Measurements from ENCODE around the gene JPH2.

Gene JPH2

DNA sequence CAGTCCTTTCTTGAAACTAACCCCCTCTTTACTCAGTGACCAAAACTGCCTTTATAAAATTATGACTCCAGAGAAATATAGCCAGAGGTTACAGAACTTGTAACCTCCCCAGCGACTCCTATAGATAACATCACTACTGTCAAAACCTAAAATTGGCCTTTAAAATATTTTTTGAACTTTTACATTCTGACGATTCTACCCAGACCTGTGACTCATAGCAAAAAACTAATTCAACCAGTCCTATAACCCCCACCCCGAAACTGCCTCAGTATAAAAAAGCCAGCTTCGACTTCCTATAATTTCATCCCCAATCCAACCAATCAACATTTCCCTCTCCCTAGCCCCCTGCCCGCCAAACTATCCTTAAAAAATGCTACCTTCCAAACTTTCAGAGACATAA lies 13.9 kb downstream of the JPH2 start:
- Histone ChIP-seq H3K4me3 (no peak overlapping the region), H3K27ac (peak overlapping the region in 1 of 2 donors; percentile 21)
- TF ChIP-seq, protein P1, sequence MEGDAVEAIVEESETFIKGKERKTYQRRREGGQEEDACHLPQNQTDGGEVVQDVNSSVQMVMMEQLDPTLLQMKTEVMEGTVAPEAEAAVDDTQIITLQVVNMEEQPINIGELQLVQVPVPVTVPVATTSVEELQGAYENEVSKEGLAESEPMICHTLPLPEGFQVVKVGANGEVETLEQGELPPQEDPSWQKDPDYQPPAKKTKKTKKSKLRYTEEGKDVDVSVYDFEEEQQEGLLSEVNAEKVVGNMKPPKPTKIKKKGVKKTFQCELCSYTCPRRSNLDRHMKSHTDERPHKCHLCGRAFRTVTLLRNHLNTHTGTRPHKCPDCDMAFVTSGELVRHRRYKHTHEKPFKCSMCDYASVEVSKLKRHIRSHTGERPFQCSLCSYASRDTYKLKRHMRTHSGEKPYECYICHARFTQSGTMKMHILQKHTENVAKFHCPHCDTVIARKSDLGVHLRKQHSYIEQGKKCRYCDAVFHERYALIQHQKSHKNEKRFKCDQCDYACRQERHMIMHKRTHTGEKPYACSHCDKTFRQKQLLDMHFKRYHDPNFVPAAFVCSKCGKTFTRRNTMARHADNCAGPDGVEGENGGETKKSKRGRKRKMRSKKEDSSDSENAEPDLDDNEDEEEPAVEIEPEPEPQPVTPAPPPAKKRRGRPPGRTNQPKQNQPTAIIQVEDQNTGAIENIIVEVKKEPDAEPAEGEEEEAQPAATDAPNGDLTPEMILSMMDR (IDR thresholded peaks at IDR 0.05) = no peak
- DNase-seq (ENCODE audit: low spot score) = no peak

DNA sequence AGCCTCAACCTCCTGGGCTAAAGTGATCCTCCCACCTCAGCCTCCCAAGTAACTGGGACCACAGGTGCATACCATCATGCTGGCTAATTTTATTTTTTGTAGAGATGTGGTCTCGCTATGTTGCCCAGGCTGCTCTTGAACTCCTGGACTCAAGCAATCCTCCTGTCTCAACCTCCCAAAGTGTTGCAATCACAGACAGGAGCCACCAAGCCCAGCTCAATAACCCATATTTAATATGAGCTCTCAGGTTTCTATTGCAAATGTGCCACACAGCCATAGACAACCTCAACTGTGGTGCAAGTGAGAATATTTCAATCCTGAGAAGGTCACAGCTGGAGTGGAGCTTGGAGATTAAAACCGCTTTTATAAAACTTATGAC lies 14.4 kb downstream of the JPH2 start:
- TF ChIP-seq, protein P1 (IDR thresholded peaks at IDR 0.05) = no peak
- H3K27ac ChIP-seq = peak overlapping the region in 1 of 2 donors; percentile 14
- no peak for DNase-seq (ENCODE audit: low spot score)
- no peak overlapping the region for H3K4me3 ChIP-seq

DNA sequence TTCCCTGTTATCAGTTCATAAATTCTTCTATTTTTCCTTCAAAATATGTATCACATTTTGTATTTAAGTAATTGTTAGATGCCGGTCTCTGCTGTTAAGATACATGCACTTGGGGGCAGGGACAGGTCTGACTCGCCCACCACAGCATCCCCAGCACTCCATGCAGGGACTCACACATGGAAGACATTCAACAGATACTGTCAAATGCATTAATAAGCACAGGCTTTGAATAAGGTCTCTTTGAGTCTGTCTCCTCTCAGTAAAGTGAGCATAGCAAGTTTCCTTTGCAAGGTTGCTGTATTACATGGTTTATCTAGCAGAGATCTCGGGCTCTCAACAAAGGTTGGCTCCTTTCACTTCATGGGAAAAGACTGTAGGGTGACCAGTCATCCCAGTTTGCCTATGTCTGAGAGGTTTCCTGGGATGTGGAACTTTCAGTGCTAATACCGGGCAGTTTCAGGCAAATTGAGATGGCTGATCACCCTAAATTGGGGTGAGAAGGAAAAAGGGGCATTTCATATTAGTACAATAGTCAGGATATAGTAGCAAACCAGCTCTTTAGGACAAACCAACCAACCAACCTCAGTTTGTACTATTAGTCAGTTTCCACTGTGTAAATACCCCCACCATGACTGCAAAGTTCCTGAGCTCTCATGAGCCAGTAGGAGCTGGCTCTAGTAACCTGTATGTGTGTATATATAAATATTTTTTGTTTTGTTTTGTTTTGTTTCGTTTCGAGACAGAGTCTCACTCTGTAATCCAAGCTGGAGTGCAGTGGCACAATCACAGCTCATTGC lies 15.0 kb downstream of the JPH2 start:
- no peak for DNase-seq (ENCODE audit: low spot score)
- TF ChIP-seq, protein P1 (IDR thresholded peaks at IDR 0.05) = no peak
- Histone ChIP-seq H3K4me3 (peak overlapping the region; percentile 20), H3K27ac (peak overlapping the region; percentile 48 to 76)

DNA sequence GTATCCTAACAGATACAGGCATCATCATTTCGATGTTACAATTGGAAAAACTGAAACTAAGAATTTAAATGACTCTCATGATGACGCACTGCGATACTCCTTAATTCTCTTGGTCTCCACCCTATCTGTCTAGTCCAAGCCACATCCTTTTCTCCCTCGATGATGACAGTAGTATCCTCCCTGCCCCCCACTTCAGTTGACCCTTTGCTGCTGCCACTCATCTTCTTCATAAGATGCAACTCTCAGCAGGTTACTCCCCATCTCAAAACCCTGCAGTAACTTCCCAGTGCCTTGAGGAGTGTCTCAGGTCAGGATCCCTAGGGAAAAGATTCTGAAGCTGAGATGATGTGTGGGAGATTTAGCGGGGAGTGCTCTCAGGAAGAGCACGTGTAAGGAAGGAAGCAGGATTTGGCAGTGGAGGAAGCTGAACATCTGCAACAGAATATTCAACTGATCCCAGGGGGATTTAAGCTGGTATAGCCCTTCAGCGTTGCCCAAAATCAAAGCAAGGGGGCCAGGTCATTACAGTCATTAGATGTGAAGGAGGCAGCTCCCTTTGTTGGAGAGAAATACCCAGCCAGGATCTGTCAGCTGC lies 16.1 kb downstream of the JPH2 start:
- Histone ChIP-seq H3K27ac (peak overlapping the region; percentile 48 to 76), H3K4me3 (peak overlapping the region; percentile 35)
- TF ChIP-seq, protein P1 (IDR thresholded peaks at IDR 0.05) = no peak
- DNase-seq (ENCODE audit: low spot score) = no peak

DNA sequence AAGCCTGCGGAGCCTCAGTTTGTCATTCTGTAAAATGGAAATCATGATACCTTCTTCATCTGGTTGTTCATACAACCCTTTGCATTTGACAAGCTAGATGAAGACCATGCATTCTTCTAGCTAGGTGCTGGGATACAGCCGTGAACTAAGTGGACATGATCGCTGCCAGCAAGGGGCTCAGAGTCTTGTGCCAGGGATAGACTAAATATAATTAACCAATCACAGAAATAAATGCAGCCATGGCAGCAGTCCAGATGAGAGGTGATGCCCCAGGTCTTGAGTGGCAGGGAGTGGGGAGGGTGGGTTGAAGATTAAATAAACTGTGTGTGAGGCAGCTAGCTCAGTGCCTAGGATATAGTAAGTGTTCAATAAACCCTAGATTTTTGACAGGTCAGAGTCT lies 19.3 kb downstream of the JPH2 start:
- H3K27ac ChIP-seq = peak overlapping the region; percentile 76 to 93
- TF ChIP-seq, protein P1 (IDR thresholded peaks at IDR 0.05) = no peak
- no peak for DNase-seq (ENCODE audit: low spot score)
- H3K4me3 ChIP-seq = no peak overlapping the region

DNA sequence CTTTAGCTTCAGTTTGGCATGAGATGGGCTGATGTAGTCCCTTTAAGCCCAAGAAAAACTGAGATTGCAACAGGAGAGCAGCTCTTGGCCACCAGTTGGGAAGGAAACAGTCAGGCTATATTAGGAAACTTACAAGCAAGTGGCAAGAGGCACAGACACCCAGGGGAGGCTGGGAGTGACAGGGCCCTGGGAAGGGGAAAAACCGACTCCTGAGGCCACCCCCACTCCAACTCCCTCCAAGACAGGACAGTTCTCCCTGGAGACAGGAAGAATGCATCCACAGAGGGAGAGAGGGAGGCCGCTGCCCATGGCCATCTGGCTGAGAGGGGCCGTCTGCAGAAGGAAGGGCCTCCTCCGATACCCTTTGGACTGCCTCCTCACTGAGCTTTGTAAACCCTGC lies 20.5 kb downstream of the JPH2 start:
- DNase-seq (ENCODE audit: low spot score) = peak; percentile 92
- Histone ChIP-seq H3K4me3 (peak overlapping the region; percentile 46), H3K27ac (peak overlapping the region; percentile 76 to 93)
- TF ChIP-seq, protein P1 (IDR thresholded peaks at IDR 0.05) = no peak

DNA sequence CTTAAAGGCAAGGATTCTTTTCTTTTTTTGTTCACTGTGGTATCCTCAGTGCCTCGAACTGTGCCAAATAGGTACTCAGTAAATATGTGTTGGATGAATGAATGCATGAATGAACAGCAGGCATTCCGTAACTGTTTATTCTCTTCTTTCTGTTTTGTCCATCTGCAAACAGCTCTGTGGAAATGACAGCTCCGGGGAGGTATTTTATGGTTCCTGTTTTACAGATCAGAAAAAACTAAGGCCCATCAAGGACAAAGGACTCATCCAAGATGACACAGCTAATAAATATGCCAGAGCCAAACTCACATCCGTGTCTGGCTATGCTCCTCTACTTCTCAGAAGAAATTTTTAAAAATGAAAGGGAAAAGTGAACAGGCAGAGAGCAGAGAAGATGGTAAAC lies 21.0 kb downstream of the JPH2 start:
- peak overlapping the region; percentile 76 to 93 for H3K27ac ChIP-seq
- no peak for DNase-seq (ENCODE audit: low spot score)
- peak overlapping the region; percentile 46 for H3K4me3 ChIP-seq
- TF ChIP-seq, protein P1 (IDR thresholded peaks at IDR 0.05) = no peak

Data from coronary artery (tissue), 2 donors.